Loucy (cell line): ENCODE measurements around the gene DTNBP1.

ENCODE experiments used
- H2AFZ ChIP-seq: fragments of 200-600 bp; sonication (generic); 2 replicates; pipeline ENCODE4 v1.6.0; 2016; ENCODE audit warnings: antibody characterized with exemption, mild to moderate bottlenecking, low read length, moderate library complexity
- H3F3A ChIP-seq: fragments of 200-600 bp; 2 replicates; pipeline ENCODE4 v1.6.0; 2016; ENCODE audit warnings: antibody characterized with exemption, low read depth, mild to moderate bottlenecking
- H3K27me3 ChIP-seq: fragments of 200-600 bp; sonication (generic); 2 replicates; pipeline ENCODE4 v1.6.1; 2014; ENCODE audit warnings: low read length, mild to moderate bottlenecking; ENCODE audit not compliant: insufficient read depth, poor library complexity, severe bottlenecking
- H3K36me3 ChIP-seq: fragments of 200-600 bp; sonication (generic); 2 replicates; pipeline ENCODE4 v1.6.1; 2016; ENCODE audit warnings: low read length; ENCODE audit not compliant: insufficient read depth
- H3K4me1 ChIP-seq: fragments of 200-600 bp; sonication (generic); 2 replicates; pipeline ENCODE4 v1.5.1; 2014; ENCODE audit warnings: low read length, mild to moderate bottlenecking; ENCODE audit not compliant: insufficient read depth, poor library complexity, severe bottlenecking
- H3K4me2 ChIP-seq: fragments of 200-600 bp; sonication (generic); 2 replicates; pipeline ENCODE4 v1.6.0; 2014; ENCODE audit warnings: antibody characterized with exemption, low read length, low read depth, mild to moderate bottlenecking; ENCODE audit not compliant: poor library complexity, severe bottlenecking
- H3K4me3 ChIP-seq: fragments of 200-600 bp; sonication (generic); 2 replicates; pipeline ENCODE4 v1.5.1; 2014; ENCODE audit warnings: low read length, mild to moderate bottlenecking, mixed read lengths; ENCODE audit not compliant: poor library complexity, severe bottlenecking
- H3K79me2 ChIP-seq: fragments of 200-600 bp; sonication (generic); 2 replicates; pipeline ENCODE4 v1.6.1; 2014; ENCODE audit warnings: low read length; ENCODE audit not compliant: insufficient read depth
- H3K9ac ChIP-seq: fragments of 200-600 bp; sonication (generic); 2 replicates; pipeline ENCODE4 v1.6.0; 2014; ENCODE audit warnings: mild to moderate bottlenecking, low read depth, low read length, moderate library complexity; ENCODE audit not compliant: poor library complexity, severe bottlenecking
- H3K9me2 ChIP-seq: fragments of 200-600 bp; sonication (generic); replicated peaks from 2 replicates; pipeline ENCODE4 v1.6.1; 2016; ENCODE audit warnings: low read depth, low read length, mixed read lengths
- H3K9me3 ChIP-seq: fragments of 200-600 bp; sonication (generic); 2 replicates; pipeline ENCODE4 v1.6.1; 2014; ENCODE audit warnings: mild to moderate bottlenecking, antibody characterized with exemption, low read length, low read depth; ENCODE audit not compliant: insufficient read depth
- H4K20me1 ChIP-seq: fragments of 200-600 bp; sonication (generic); 2 replicates; pipeline ENCODE4 v1.6.0; 2014; ENCODE audit warnings: antibody characterized with exemption, low read length, mild to moderate bottlenecking; ENCODE audit not compliant: insufficient read depth, poor library complexity, severe bottlenecking
- CTCF ChIP-seq: fragments of 200-600 bp; sonication (generic); conservative IDR thresholded peaks from 2 replicates; pipeline ENCODE4 v1.5.1; 2014; ENCODE audit warnings: mild to moderate bottlenecking, antibody characterized with exemption, low read length
- EZH2phosphoT487 ChIP-seq: fragments of 200-600 bp; IDR thresholded peaks from 2 replicates; pipeline ENCODE4 v1.6.1; 2018; ENCODE audit warnings: antibody characterized with exemption, mild to moderate bottlenecking, moderate library complexity, borderline replicate concordance

Gene DTNBP1

DNA sequence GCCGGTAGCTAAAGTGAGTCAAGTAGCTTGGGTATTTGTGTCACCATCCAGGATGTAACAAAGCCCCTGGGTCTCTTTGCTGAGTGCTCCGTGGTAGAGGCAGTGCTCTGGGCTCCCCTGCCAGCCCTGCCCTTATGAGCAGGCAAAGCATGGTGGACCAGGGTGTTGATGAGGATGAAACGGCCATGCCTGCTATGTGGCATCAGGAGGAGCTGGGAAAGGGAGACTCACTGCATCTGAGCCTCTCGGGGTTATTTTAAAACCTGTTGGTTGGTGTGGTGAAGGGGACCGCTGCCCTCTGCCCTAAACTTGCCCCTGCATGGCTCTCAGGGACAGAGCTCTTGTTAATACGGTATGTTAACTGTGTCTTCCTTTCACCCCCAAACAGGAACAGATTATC, 143.1 kb downstream of the DTNBP1 start:
- TF ChIP-seq EZH2phosphoT487 (no peak), CTCF (no peak)
- Histone ChIP-seq H4K20me1 (peaks cover 12% of the 10 kb centered on the region), H2AFZ (no peak overlapping the region), H3K9me3 (no peaks in the 10 kb centered on the region), H3K4me1 (peaks cover 9% of the 10 kb centered on the region), H3K36me3 (peaks cover 99% of the 10 kb centered on the region), H3K9ac (no peak overlapping the region), H3K4me3 (no peak overlapping the region), H3K4me2 (no peak overlapping the region), H3K27me3 (no peaks in the 10 kb centered on the region), H3F3A (no peaks in the 10 kb centered on the region; the same call in 1 of the 2 replicates), H3K79me2 (0 out of 2 replicates have a peak, but pooled peaks cover 9% of the 10 kb centered on the region), H3K9me2 (no peaks in the 10 kb centered on the region)

DNA sequence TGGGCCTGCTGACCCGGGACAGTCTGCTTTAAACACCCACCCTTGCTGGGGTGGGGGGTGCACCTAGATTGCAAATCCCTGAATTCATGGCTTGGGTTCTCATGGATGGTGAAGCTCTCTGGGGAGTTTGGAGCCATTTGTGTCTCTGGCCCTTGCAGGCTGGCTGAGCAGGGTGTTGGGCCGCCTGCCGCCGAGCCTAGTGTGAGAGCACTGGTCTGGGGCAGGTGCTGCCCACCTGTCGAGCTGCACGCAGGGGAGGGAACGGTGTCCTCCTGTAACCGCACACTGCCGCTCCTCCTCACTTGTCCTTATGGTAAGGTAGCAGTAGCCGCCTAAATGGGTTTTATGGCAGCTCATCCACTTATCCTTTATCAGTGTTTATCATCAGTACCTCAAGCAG, 143.9 kb downstream of the DTNBP1 start:
- Histone ChIP-seq H3K27me3 (no peaks in the 10 kb centered on the region), H3K4me3 (no peak overlapping the region), H3K9me3 (no peaks in the 10 kb centered on the region), H3K4me1 (peaks cover 9% of the 10 kb centered on the region), H3K4me2 (no peak overlapping the region), H3K9me2 (no peaks in the 10 kb centered on the region), H2AFZ (no peak overlapping the region), H3K79me2 (0 out of 2 replicates have a peak, but pooled peaks cover 10% of the 10 kb centered on the region), H4K20me1 (peaks cover 12% of the 10 kb centered on the region), H3K9ac (no peak overlapping the region), H3F3A (no peaks in the 10 kb centered on the region; the same call in 1 of the 2 replicates), H3K36me3 (peaks cover 99% of the 10 kb centered on the region)
- TF ChIP-seq CTCF (no peak), EZH2phosphoT487 (no peak)

GRCh38 chr6:15518057-15518456, 144.8 kb downstream of the DTNBP1 start:
- Histone ChIP-seq H3K4me1 (peaks cover 9% of the 10 kb centered on the region), H3K9ac (no peak overlapping the region), H3K9me3 (no peaks in the 10 kb centered on the region), H3K36me3 (peaks cover 99% of the 10 kb centered on the region), H3K4me3 (no peak overlapping the region), H4K20me1 (peaks cover 12% of the 10 kb centered on the region), H3K4me2 (no peak overlapping the region), H3K9me2 (no peaks in the 10 kb centered on the region), H3K79me2 (0 out of 2 replicates have a peak, but pooled peaks cover 14% of the 10 kb centered on the region), H2AFZ (no peak overlapping the region), H3K27me3 (no peaks in the 10 kb centered on the region), H3F3A (no peaks in the 10 kb centered on the region; the same call in 1 of the 2 replicates)
- TF ChIP-seq CTCF (no peak), EZH2phosphoT487 (no peak)
